Natural killer cell treated with Interleukin-12 subunit alpha and Interleukin-12 subunit beta and Interleukin-15 and Interleukin-18, amount 100 ng/mL, for 72 hours (primary cell): Measurements from ENCODE around the gene CNPY1. TPM values are rescaled to one million over a fixed set of nuclear protein-coding genes. Genes with fewer than 3 reads are reported as not detected.

ENCODE experiments used
- ATAC-seq, 2 donors: fragments of 150-1000 bp; cut with Tn5 transposase in 1 of 2; sonication (Bioruptor Pico), chemical (Tn5 transposase) in 1 of 2; 2 replicates each; pipeline ENCODE4 v1.10.0; 2021
- DNase-seq: peaks from one replicate; pipeline ENCODE4 v3.0.0; 2022; ENCODE audit warnings: low spot score
- H3K27ac Mint-ChIP-seq, 2 donors: 1 replicate in 1 of 2; 2 replicates in 1 of 2; pipeline ENCODE4 v1.8.0; 2022; ENCODE audit warnings: mixed read lengths in 2 of 2, mild to moderate bottlenecking in 1 of 2, moderate library complexity in 1 of 2
- H3K27me3 Mint-ChIP-seq, 2 donors: 1 replicate in 1 of 2; 2 replicates in 1 of 2; pipeline ENCODE4 v1.8.0; 2022; ENCODE audit warnings: mixed read lengths in 2 of 2
- H3K36me3 Mint-ChIP-seq: one replicate; pipeline ENCODE4 v1.8.0; 2022; ENCODE audit warnings: mixed read lengths
- H3K4me1 Mint-ChIP-seq, 2 donors: 1 replicate in 1 of 2; 2 replicates in 1 of 2; pipeline ENCODE4 v1.8.0; 2022; ENCODE audit warnings: low read depth in 2 of 2, mixed read lengths in 2 of 2, mild to moderate bottlenecking in 1 of 2
- H3K4me3 Mint-ChIP-seq: one replicate; pipeline ENCODE4 v1.8.0; 2022; ENCODE audit warnings: mixed read lengths
- H3K9me3 Mint-ChIP-seq: 2 replicates; pipeline ENCODE4 v1.8.0; 2022; ENCODE audit warnings: mixed read lengths
- total RNA-seq, 2 donors: library from RNA; stranded (reverse); gene quantifications; one replicate each; pipeline ENCODE4 v1.2.3, GENCODE V29; 2022

The CNPY1 gene
- total RNA-seq, 2 donors from 2014 or later, result not detected

- peaks cover 7% of the 10 kb centered on the region in 2 donors for H3K27me3 Mint-ChIP-seq
- DNase-seq (no peak), ATAC-seq (no peak)
- H3K4me1 Mint-ChIP-seq, result no peaks in the 10 kb centered on the region
- no peak overlapping the region for H3K4me3 Mint-ChIP-seq
- no peaks in the 10 kb centered on the region for H3K36me3 Mint-ChIP-seq
- H3K27ac Mint-ChIP-seq, result no peak overlapping the region
- H3K9me3 Mint-ChIP-seq, result no peaks in the 10 kb centered on the region
Measured at GRCh38 chr7:155543011-155543876, 3.1 kb downstream of the CNPY1 start.

GRCh38 chr7:155541986-155542675, 4.2 kb downstream of the CNPY1 start:
- H3K36me3 Mint-ChIP-seq, result no peaks in the 10 kb centered on the region
- no peaks in the 10 kb centered on the region for H3K4me1 Mint-ChIP-seq
- DNase-seq (peak; percentile 38), ATAC-seq (no peak)
- no peak overlapping the region for H3K27ac Mint-ChIP-seq
- no peak overlapping the region for H3K4me3 Mint-ChIP-seq
- no peaks in the 10 kb centered on the region for H3K9me3 Mint-ChIP-seq
- H3K27me3 Mint-ChIP-seq, result peaks cover 7 to 10% of the 10 kb centered on the region in 2 donors

- no peak overlapping the region for H3K27ac Mint-ChIP-seq
- H3K36me3 Mint-ChIP-seq, result no peaks in the 10 kb centered on the region
- no peaks in the 10 kb centered on the region for H3K4me1 Mint-ChIP-seq
- no peak for DNase-seq
- H3K27me3 Mint-ChIP-seq, result peaks cover 20 to 25% of the 10 kb centered on the region in 2 donors
- ATAC-seq, result no peak
- H3K4me3 Mint-ChIP-seq, result no peak overlapping the region
- no peaks in the 10 kb centered on the region for H3K9me3 Mint-ChIP-seq
Measured at GRCh38 chr7:155540553-155540952, 5.8 kb downstream of the CNPY1 start.

- Mint-ChIP-seq H3K27me3 (peaks cover 33 to 43% of the 10 kb centered on the region in 2 donors), H3K9me3 (no peaks in the 10 kb centered on the region), H3K27ac (no peak overlapping the region), H3K4me1 (peaks cover 8% of the 10 kb centered on the region in 2 donors), H3K4me3 (no peak overlapping the region), H3K36me3 (no peaks in the 10 kb centered on the region)
- DNase-seq, result no peak
- ATAC-seq, result no peak
Measured at GRCh38 chr7:155538293-155538692, 8.1 kb downstream of the CNPY1 start.

GRCh38 chr7:155536451-155536850, 9.9 kb downstream of the CNPY1 start:
- ATAC-seq (no peak), DNase-seq (no peak)
- Mint-ChIP-seq H3K27ac (no peak overlapping the region), H3K4me1 (peaks cover 13 to 14% of the 10 kb centered on the region in 2 donors), H3K4me3 (no peak overlapping the region), H3K9me3 (no peaks in the 10 kb centered on the region), H3K27me3 (peaks cover 43 to 56% of the 10 kb centered on the region in 2 donors), H3K36me3 (no peaks in the 10 kb centered on the region)

DNA sequence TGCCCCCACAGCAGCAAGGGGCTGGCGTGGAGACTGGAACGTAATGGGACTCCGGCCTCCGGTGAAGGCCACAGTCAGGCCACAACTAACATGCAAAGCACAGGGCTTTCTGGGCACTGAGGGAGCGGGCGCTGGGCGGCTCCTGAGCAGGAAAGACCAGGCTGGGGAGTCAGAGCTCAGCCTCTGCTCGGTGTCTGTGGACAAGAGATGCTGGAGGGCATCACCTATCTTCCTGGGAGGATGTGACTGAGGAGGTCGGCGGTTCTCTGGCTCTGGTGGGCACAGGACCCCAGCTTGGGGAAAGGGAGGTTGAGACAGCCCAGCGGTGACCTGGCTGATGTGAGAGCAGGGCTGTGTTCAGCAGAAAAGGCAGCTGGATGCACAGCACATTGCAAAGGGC, 11.7 kb downstream of the CNPY1 start:
- ATAC-seq (no peak), DNase-seq (no peak)
- H3K27ac Mint-ChIP-seq, result no peak overlapping the region
- peaks cover 13 to 14% of the 10 kb centered on the region in 2 donors for H3K4me1 Mint-ChIP-seq
- H3K4me3 Mint-ChIP-seq, result no peak overlapping the region
- peaks cover 52 to 67% of the 10 kb centered on the region in 2 donors for H3K27me3 Mint-ChIP-seq
- no peaks in the 10 kb centered on the region for H3K36me3 Mint-ChIP-seq
- H3K9me3 Mint-ChIP-seq, result no peaks in the 10 kb centered on the region

- Mint-ChIP-seq H3K27ac (no peak overlapping the region), H3K4me3 (peak overlapping the region; percentile 58), H3K27me3 (peaks cover 50 to 61% of the 10 kb centered on the region in 2 donors), H3K9me3 (no peaks in the 10 kb centered on the region), H3K36me3 (no peaks in the 10 kb centered on the region), H3K4me1 (peaks cover 13 to 14% of the 10 kb centered on the region in 2 donors)
- DNase-seq (no peak), ATAC-seq (no peak)
Measured at GRCh38 chr7:155533827-155534690, 12.3 kb downstream of the CNPY1 start.

- H3K4me3 Mint-ChIP-seq, result peak overlapping the region; percentile 58
- H3K4me1 Mint-ChIP-seq, result peaks cover 13 to 14% of the 10 kb centered on the region in 2 donors
- peaks cover 50 to 61% of the 10 kb centered on the region in 2 donors for H3K27me3 Mint-ChIP-seq
- DNase-seq (no peak), ATAC-seq (no peak)
- H3K27ac Mint-ChIP-seq, result no peak overlapping the region
- H3K36me3 Mint-ChIP-seq, result no peaks in the 10 kb centered on the region
- H3K9me3 Mint-ChIP-seq, result no peaks in the 10 kb centered on the region
Measured at GRCh38 chr7:155533120-155533826, 13.1 kb downstream of the CNPY1 start.

GRCh38 chr7:155532792-155533119, 13.6 kb downstream of the CNPY1 start:
- ATAC-seq (no peak), DNase-seq (no peak)
- Mint-ChIP-seq H3K9me3 (no peaks in the 10 kb centered on the region), H3K27ac (no peak overlapping the region), H3K27me3 (peaks cover 50 to 61% of the 10 kb centered on the region in 2 donors), H3K36me3 (no peaks in the 10 kb centered on the region), H3K4me1 (peaks cover 13 to 14% of the 10 kb centered on the region in 2 donors), H3K4me3 (peak overlapping the region; percentile 39)

GRCh38 chr7:155531681-155532080, 14.7 kb downstream of the CNPY1 start:
- ATAC-seq (no peak), DNase-seq (no peak)
- H3K27me3 Mint-ChIP-seq, result peaks cover 47 to 55% of the 10 kb centered on the region in 2 donors
- no peak overlapping the region for H3K4me3 Mint-ChIP-seq
- H3K36me3 Mint-ChIP-seq, result no peaks in the 10 kb centered on the region
- peaks cover 13 to 14% of the 10 kb centered on the region in 2 donors for H3K4me1 Mint-ChIP-seq
- H3K27ac Mint-ChIP-seq, result no peak overlapping the region
- H3K9me3 Mint-ChIP-seq, result no peaks in the 10 kb centered on the region

- no peak overlapping the region for H3K4me3 Mint-ChIP-seq
- peaks cover 13 to 14% of the 10 kb centered on the region in 2 donors for H3K4me1 Mint-ChIP-seq
- no peaks in the 10 kb centered on the region for H3K9me3 Mint-ChIP-seq
- DNase-seq, result no peak
- no peak for ATAC-seq
- no peaks in the 10 kb centered on the region for H3K36me3 Mint-ChIP-seq
- H3K27ac Mint-ChIP-seq, result no peak overlapping the region
- H3K27me3 Mint-ChIP-seq, result peaks cover 44 to 54% of the 10 kb centered on the region in 2 donors
Measured at GRCh38 chr7:155530601-155531000, 15.8 kb downstream of the CNPY1 start.

- Mint-ChIP-seq H3K27me3 (peaks cover 46 to 54% of the 10 kb centered on the region in 2 donors), H3K27ac (no peak overlapping the region), H3K9me3 (no peaks in the 10 kb centered on the region), H3K4me3 (no peak overlapping the region), H3K36me3 (no peaks in the 10 kb centered on the region), H3K4me1 (peaks cover 13 to 14% of the 10 kb centered on the region in 2 donors)
- DNase-seq, result no peak
- ATAC-seq, result no peak
Measured at GRCh38 chr7:155529845-155530244, 16.5 kb downstream of the CNPY1 start.

- no peak for DNase-seq
- no peak overlapping the region for H3K4me3 Mint-ChIP-seq
- H3K36me3 Mint-ChIP-seq, result no peaks in the 10 kb centered on the region
- peaks cover 42 to 52% of the 10 kb centered on the region in 2 donors for H3K27me3 Mint-ChIP-seq
- H3K9me3 Mint-ChIP-seq, result no peaks in the 10 kb centered on the region
- peaks cover 12 to 13% of the 10 kb centered on the region in 2 donors for H3K4me1 Mint-ChIP-seq
- ATAC-seq, result no peak
- H3K27ac Mint-ChIP-seq, result no peak overlapping the region
Measured at GRCh38 chr7:155529346-155529745, 17.0 kb downstream of the CNPY1 start.
